Measurements from ENCODE around the gene COX5B. TPM values are rescaled to one million over a fixed set of nuclear protein-coding genes. Genes with fewer than 3 reads are reported as not detected.
A peak's percentile ranks its signal among the peaks of the same experiment; 100 is the strongest.

COX5B gene
- total RNA-seq, 1 experiment from 2014 or later = 1,015 TPM

GRCh38 chr2:97653473-97653872 lies 7.6 kb downstream of the COX5B start:
- ATAC-seq = peak; percentile 40; the same call in 1 of the 2 replicates
- Histone ChIP-seq H3K27me3 (ENCODE audit: low read length) (no peaks in the 10 kb centered on the region), H3K36me3 (ENCODE audit: low read depth, low read length) (peaks cover 39% of the 10 kb centered on the region)

GRCh38 chr2:97653874-97654273 lies 8.0 kb downstream of the COX5B start:
- no peak for ATAC-seq
- ChIA-PET CTCF (no interaction called here), POLR2A (ENCODE audit: unreplicated experiment) (no interaction called here)
- H3K9me3 ChIP-seq (ENCODE audit: low read length) = 0 out of 2 replicates have a peak, but pooled peaks cover 5% of the 10 kb centered on the region
- TF ChIP-seq EZH2 (IDR thresholded peaks at IDR 0.05; ENCODE audit: low read length, unreplicated experiment) (no peak), EZH2phosphoT487 (IDR thresholded peaks at IDR 0.05; ENCODE audit: borderline replicate concordance, low read length) (no peak)
- TF ChIP-seq, protein P1, sequence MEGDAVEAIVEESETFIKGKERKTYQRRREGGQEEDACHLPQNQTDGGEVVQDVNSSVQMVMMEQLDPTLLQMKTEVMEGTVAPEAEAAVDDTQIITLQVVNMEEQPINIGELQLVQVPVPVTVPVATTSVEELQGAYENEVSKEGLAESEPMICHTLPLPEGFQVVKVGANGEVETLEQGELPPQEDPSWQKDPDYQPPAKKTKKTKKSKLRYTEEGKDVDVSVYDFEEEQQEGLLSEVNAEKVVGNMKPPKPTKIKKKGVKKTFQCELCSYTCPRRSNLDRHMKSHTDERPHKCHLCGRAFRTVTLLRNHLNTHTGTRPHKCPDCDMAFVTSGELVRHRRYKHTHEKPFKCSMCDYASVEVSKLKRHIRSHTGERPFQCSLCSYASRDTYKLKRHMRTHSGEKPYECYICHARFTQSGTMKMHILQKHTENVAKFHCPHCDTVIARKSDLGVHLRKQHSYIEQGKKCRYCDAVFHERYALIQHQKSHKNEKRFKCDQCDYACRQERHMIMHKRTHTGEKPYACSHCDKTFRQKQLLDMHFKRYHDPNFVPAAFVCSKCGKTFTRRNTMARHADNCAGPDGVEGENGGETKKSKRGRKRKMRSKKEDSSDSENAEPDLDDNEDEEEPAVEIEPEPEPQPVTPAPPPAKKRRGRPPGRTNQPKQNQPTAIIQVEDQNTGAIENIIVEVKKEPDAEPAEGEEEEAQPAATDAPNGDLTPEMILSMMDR (conservative IDR thresholded peaks at IDR 0.05; ENCODE audit: low read depth, low read length) = no peak
- no peaks in the 10 kb centered on the region for H3K4me1 ChIP-seq (ENCODE audit: insufficient read depth, low read length)
- intact Hi-C loops (cut with micrococcal nuclease) = no loop called here
- no peak overlapping the region for H2AFZ ChIP-seq (ENCODE audit: low read length)
- H4K20me1 ChIP-seq (ENCODE audit: low read length) = no peaks in the 10 kb centered on the region
- H3K79me2 ChIP-seq (ENCODE audit: low read length) = no peaks in the 10 kb centered on the region
- no peaks in the 10 kb centered on the region for H3F3A ChIP-seq (ENCODE audit: low read length, unreplicated experiment)
- no peaks in the 10 kb centered on the region for H3K9me2 ChIP-seq (replicated peaks; ENCODE audit: low read length)
- no peak overlapping the region for H3K27ac ChIP-seq (ENCODE audit: low read length)
- H3K36me3 ChIP-seq (ENCODE audit: low read depth, low read length) = peaks cover 35% of the 10 kb centered on the region
- H3K4me2 ChIP-seq (ENCODE audit: low read length) = no peak overlapping the region
- H3K27me3 ChIP-seq (ENCODE audit: low read length) = no peaks in the 10 kb centered on the region
- TSS peak; percentile 6 for BruUV-seq (replicated peaks)
- H3K9ac ChIP-seq (ENCODE audit: low read length) = no peak overlapping the region
- no peak for DNase-seq
- H3K4me3 ChIP-seq (ENCODE audit: low read length) = no peak overlapping the region

More at GRCh38 chr2:97653473-97653872, 7.6 kb downstream of the COX5B start:
- Histone ChIP-seq H3F3A (ENCODE audit: low read length, unreplicated experiment) (no peaks in the 10 kb centered on the region), H3K9me3 (ENCODE audit: low read length) (0 out of 2 replicates have a peak, but pooled peaks cover 5% of the 10 kb centered on the region), H3K9ac (ENCODE audit: low read length) (no peak overlapping the region), H2AFZ (ENCODE audit: low read length) (no peak overlapping the region), H3K79me2 (ENCODE audit: low read length) (no peaks in the 10 kb centered on the region), H3K4me1 (ENCODE audit: insufficient read depth, low read length) (no peaks in the 10 kb centered on the region), H3K27ac (ENCODE audit: low read length) (no peak overlapping the region), H3K9me2 (replicated peaks; ENCODE audit: low read length) (no peaks in the 10 kb centered on the region), H4K20me1 (ENCODE audit: low read length) (no peaks in the 10 kb centered on the region), H3K4me3 (ENCODE audit: low read length) (no peak overlapping the region), H3K4me2 (ENCODE audit: low read length) (no peak overlapping the region)
- DNase-seq = peak; percentile 21
- intact Hi-C loops (cut with micrococcal nuclease) = no loop called here
- CTCF ChIA-PET = no interaction called here
- no TSS peak for BruUV-seq (replicated peaks)
- POLR2A ChIA-PET (ENCODE audit: unreplicated experiment) = no interaction called here
- TF ChIP-seq EZH2phosphoT487 (IDR thresholded peaks at IDR 0.05; ENCODE audit: borderline replicate concordance, low read length) = no peak
- TF ChIP-seq EZH2 (IDR thresholded peaks at IDR 0.05; ENCODE audit: low read length, unreplicated experiment) = no peak
- TF ChIP-seq, protein P1 (conservative IDR thresholded peaks at IDR 0.05; ENCODE audit: low read depth, low read length) = no peak

- H3F3A ChIP-seq (ENCODE audit: low read length, unreplicated experiment) = no peaks in the 10 kb centered on the region
- H3K27me3 ChIP-seq (ENCODE audit: low read length) = no peaks in the 10 kb centered on the region
- intact Hi-C loops (cut with micrococcal nuclease) = no loop called here
- CTCF ChIA-PET = no interaction called here
- DNase-seq (no peak), ATAC-seq (no peak)
- H2AFZ ChIP-seq (ENCODE audit: low read length) = no peak overlapping the region
- no TSS peak for BruUV-seq (replicated peaks)
- no peaks in the 10 kb centered on the region for H3K79me2 ChIP-seq (ENCODE audit: low read length)
- H3K4me1 ChIP-seq (ENCODE audit: insufficient read depth, low read length) = no peaks in the 10 kb centered on the region
- H3K4me3 ChIP-seq (ENCODE audit: low read length) = no peak overlapping the region
- no peaks in the 10 kb centered on the region for H4K20me1 ChIP-seq (ENCODE audit: low read length)
- no peak overlapping the region for H3K9ac ChIP-seq (ENCODE audit: low read length)
- POLR2A ChIA-PET (ENCODE audit: unreplicated experiment) = no interaction called here
- H3K9me3 ChIP-seq (ENCODE audit: low read length) = 0 out of 2 replicates have a peak, but pooled peaks cover 5% of the 10 kb centered on the region
- TF ChIP-seq EZH2phosphoT487 (IDR thresholded peaks at IDR 0.05; ENCODE audit: borderline replicate concordance, low read length) (no peak), EZH2 (IDR thresholded peaks at IDR 0.05; ENCODE audit: low read length, unreplicated experiment) (no peak)
- TF ChIP-seq, protein P1 (conservative IDR thresholded peaks at IDR 0.05; ENCODE audit: low read depth, low read length) = no peak
- H3K9me2 ChIP-seq (replicated peaks; ENCODE audit: low read length) = no peaks in the 10 kb centered on the region
- H3K27ac ChIP-seq (ENCODE audit: low read length) = no peak overlapping the region
- H3K36me3 ChIP-seq (ENCODE audit: low read depth, low read length) = peaks cover 31% of the 10 kb centered on the region
- no peak overlapping the region for H3K4me2 ChIP-seq (ENCODE audit: low read length)
Observed at GRCh38 chr2:97654309-97654708, 8.4 kb downstream of the COX5B start.

Measured in PC-3 (cell line).